HG03064 (cell line): ENCODE results near the gene DNAH10.
"Not testable (repeated sequence)": the region's sequence is repeated elsewhere in the genome, so short reads cannot be mapped to it uniquely, and the experiment has no call there.

ENCODE experiments used
- ATAC-seq: cut with Tn5 transposase; IDR thresholded peaks from one replicate; pipeline ENCODE4 v1.9.1; 2021; ENCODE audit warnings: low read depth; ENCODE audit not compliant: unreplicated experiment

The DNAH10 gene

GRCh38 chr12:123900871-123901376 lies 138.8 kb downstream of the DNAH10 start:
- no peak for ATAC-seq

- ATAC-seq: no peak
Measured at GRCh38 chr12:123902821-123903220, 140.7 kb downstream of the DNAH10 start.

- ATAC-seq: no peak
Measured at GRCh38 chr12:123903301-123904065, 141.4 kb downstream of the DNAH10 start.

GRCh38 chr12:123905319-123905925 lies 143.3 kb downstream of the DNAH10 start:
- no peak for ATAC-seq

- ATAC-seq: no peak
Measured at GRCh38 chr12:123906711-123907420, 144.8 kb downstream of the DNAH10 start.

- no peak for ATAC-seq
Measured at GRCh38 chr12:123907726-123908476, 145.8 kb downstream of the DNAH10 start.

- ATAC-seq: no peak
Measured at GRCh38 chr12:123908884-123909725, 147.0 kb downstream of the DNAH10 start.

GRCh38 chr12:123910057-123910456 lies 148.0 kb downstream of the DNAH10 start:
- no peak for ATAC-seq

GRCh38 chr12:123910761-123911193 lies 148.7 kb downstream of the DNAH10 start:
- ATAC-seq: no peak

GRCh38 chr12:123911672-123912409 lies 149.7 kb downstream of the DNAH10 start:
- ATAC-seq: not testable (repeated sequence)

GRCh38 chr12:123912415-123913380 lies 150.6 kb downstream of the DNAH10 start:
- ATAC-seq: no peak

- ATAC-seq: no peak
Measured at GRCh38 chr12:123914726-123915333, 152.7 kb downstream of the DNAH10 start.

- no peak for ATAC-seq
Measured at GRCh38 chr12:123916729-123917128, 154.6 kb downstream of the DNAH10 start.

GRCh38 chr12:123917337-123917850 lies 155.3 kb downstream of the DNAH10 start:
- ATAC-seq: no peak

- ATAC-seq: no peak
Measured at GRCh38 chr12:123919980-123920360, 157.9 kb downstream of the DNAH10 start.

- ATAC-seq: no peak
Measured at GRCh38 chr12:123923038-123923437, 160.9 kb downstream of the DNAH10 start.

GRCh38 chr12:123923927-123924326 lies 161.8 kb downstream of the DNAH10 start:
- ATAC-seq: no peak
